Measurements from ENCODE around the gene SVIL.
"Not testable (repeated sequence)": the region's sequence is repeated elsewhere in the genome, so short reads cannot be mapped to it uniquely, and the experiment has no call there.

The SVIL gene

GRCh38 chr10:29579455-29579970, 55.3 kb downstream of the SVIL start:
- H3K4me3 ChIP-seq (ENCODE audit: low read depth, low read length) = no peak overlapping the region
- no peak for TF ChIP-seq CTCF (IDR thresholded peaks at IDR 0.05; ENCODE audit: low read depth, low read length, missing control alignments)
- in situ Hi-C loops (cut with HindIII; ENCODE audit: low sequenced_read_pairs) = no loop called here
- DNase-seq (ENCODE audit: low read depth) = no peak

GRCh38 chr10:29578457-29578856, 56.3 kb downstream of the SVIL start:
- DNase-seq (ENCODE audit: low read depth) = no peak
- H3K4me3 ChIP-seq (ENCODE audit: low read depth, low read length) = no peak overlapping the region
- TF ChIP-seq CTCF (IDR thresholded peaks at IDR 0.05; ENCODE audit: low read depth, low read length, missing control alignments) = no peak
- in situ Hi-C loops (cut with HindIII; ENCODE audit: low sequenced_read_pairs) = no loop called here

- no peak for TF ChIP-seq CTCF (IDR thresholded peaks at IDR 0.05; ENCODE audit: low read depth, low read length, missing control alignments)
- peak; percentile 29 for DNase-seq (ENCODE audit: low read depth)
- no peak overlapping the region for H3K4me3 ChIP-seq (ENCODE audit: low read depth, low read length)
- in situ Hi-C loops (cut with HindIII; ENCODE audit: low sequenced_read_pairs) = no loop called here
These were observed 58.1 kb downstream of the SVIL start for GRCh38 chr10:29576681-29577080.

GRCh38 chr10:29575098-29575455, 59.7 kb downstream of the SVIL start:
- no peak overlapping the region for H3K4me3 ChIP-seq (ENCODE audit: low read depth, low read length)
- in situ Hi-C loops (cut with HindIII; ENCODE audit: low sequenced_read_pairs) = no loop called here
- TF ChIP-seq CTCF (IDR thresholded peaks at IDR 0.05; ENCODE audit: low read depth, low read length, missing control alignments) = no peak
- no peak for DNase-seq (ENCODE audit: low read depth)

GRCh38 chr10:29574212-29575097, 60.3 kb downstream of the SVIL start:
- not testable (repeated sequence) for DNase-seq (ENCODE audit: low read depth)

GRCh38 chr10:29570248-29570647, 64.5 kb downstream of the SVIL start:
- in situ Hi-C loops (cut with HindIII; ENCODE audit: low sequenced_read_pairs); H3K4me3 ChIP-seq (ENCODE audit: low read depth, low read length); DNase-seq (ENCODE audit: low read depth): not testable (repeated sequence)

More at GRCh38 chr10:29574212-29575097, 60.3 kb downstream of the SVIL start:
- in situ Hi-C loops (cut with HindIII; ENCODE audit: low sequenced_read_pairs); H3K4me3 ChIP-seq (ENCODE audit: low read depth, low read length): not testable (repeated sequence)

GRCh38 chr10:29569795-29570194, 65.0 kb downstream of the SVIL start:
- H3K4me3 ChIP-seq (ENCODE audit: low read depth, low read length) = no peak overlapping the region
- in situ Hi-C loops (cut with HindIII; ENCODE audit: low sequenced_read_pairs) = no loop called here
- TF ChIP-seq CTCF (IDR thresholded peaks at IDR 0.05; ENCODE audit: low read depth, low read length, missing control alignments) = no peak
- no peak for DNase-seq (ENCODE audit: low read depth)
